B cell (primary cell): ENCODE measurements around the gene PEX10. TPM values are rescaled to one million over a fixed set of nuclear protein-coding genes. Genes with fewer than 3 reads are reported as not detected.

Source experiments
- ATAC-seq: fragments of 200-7000 bp; cut with Tn5 transposase; one replicate; pipeline ENCODE4 v1.10.0; 2021; ENCODE audit warnings: low read depth, mild to moderate bottlenecking, moderate number of reproducible peaks, moderate library complexity
- CTCF ChIA-PET: fragments of 350-600 bp; sonication (Branson Sonifier 250); formaldehyde crosslinking; loops from one replicate; lab custom pipeline; 2021; ENCODE audit warnings: antibody characterized with exemption, inconsistent platforms; lab: Charles Lee
- POLR2A ChIA-PET: fragments of 350-600 bp; sonication (Branson Sonifier 250); formaldehyde crosslinking; loops from one replicate; lab custom pipeline; 2021; ENCODE audit warnings: antibody characterized with exemption; lab: Charles Lee
- DNase-seq: peaks from one replicate; pipeline ENCODE4 v3.0.0; 2013
- H2AFZ ChIP-seq: 2 replicates; pipeline ENCODE4 v1.6.1; 2012; ENCODE audit warnings: mild to moderate bottlenecking, low read depth, low read length; ENCODE audit not compliant: insufficient read depth, poor library complexity, severe bottlenecking
- H3K27ac ChIP-seq, 2 donors: 1 replicate in 1 of 2; 2 replicates in 1 of 2; pipeline ENCODE4 v1.5.1; 2012 to 2013; ENCODE audit warnings: low read length in 2 of 2, mild to moderate bottlenecking in 2 of 2, moderate library complexity in 1 of 2
- H3K27me3 ChIP-seq, 4 experiments: fragments of 200-600 bp in 1 of 4; sonication (generic) in 1 of 4; replicated peaks in 1 of 4; 1 replicate in 2 of 4; 2 replicates in 2 of 4; pipeline versions ENCODE4 v1.6.1 to v1.7.0; 2013 to 2016; ENCODE audit warnings: low read length in 3 of 4, mild to moderate bottlenecking in 2 of 4, mixed read lengths in 1 of 4, moderate library complexity in 1 of 4; ENCODE audit not compliant: insufficient read depth in 4 of 4, control insufficient read depth in 3 of 4; ENCODE audit errors: control extremely low read depth in 1 of 4
- H3K36me3 ChIP-seq, 2 experiments: replicated peaks in 1 of 2; 1 replicate in 1 of 2; 2 replicates in 1 of 2; pipeline versions ENCODE4 v1.6.1 to v1.7.1; 2013; ENCODE audit warnings: low read length in 1 of 2; ENCODE audit not compliant: insufficient read depth in 2 of 2, control insufficient read depth in 1 of 2; ENCODE audit errors: control extremely low read depth in 1 of 2, extremely low read depth in 1 of 2
- H3K4me1 ChIP-seq, 2 donors: fragments of 200-600 bp in 1 of 2; sonication (generic) in 1 of 2; 1 replicate in 1 of 2; 2 replicates in 1 of 2; pipeline versions ENCODE4 v1.5.1 to v1.6.1; 2013 to 2017; ENCODE audit warnings: low read length in 2 of 2; ENCODE audit not compliant: control insufficient read depth in 2 of 2, insufficient read depth in 2 of 2
- H3K4me2 ChIP-seq: replicated peaks from 2 replicates; pipeline ENCODE3; 2012; ENCODE audit warnings: mild to moderate bottlenecking, low read depth, low read length; ENCODE audit not compliant: poor library complexity, severe bottlenecking
- H3K4me3 ChIP-seq, 5 experiments: fragments of 200-600 bp in 1 of 5; sonication (generic) in 1 of 5; 1 replicate in 3 of 5; 2 replicates in 2 of 5; pipeline versions ENCODE4 v1.5.1 to v1.7.0; 2011 to 2016; ENCODE audit warnings: low read length in 4 of 5, mild to moderate bottlenecking in 4 of 5, low read depth in 2 of 5, control low read depth in 1 of 5, moderate library complexity in 1 of 5; ENCODE audit not compliant: insufficient read depth in 1 of 5; ENCODE audit errors: control extremely low read depth in 1 of 5, extremely low read depth in 1 of 5
- H3K79me2 ChIP-seq: fragments of 200-600 bp; sonication (generic); one replicate; pipeline ENCODE4 v1.6.0; 2016; ENCODE audit warnings: low read length; ENCODE audit not compliant: control insufficient read depth, insufficient read depth
- H3K9ac ChIP-seq: fragments of 200-600 bp; sonication (generic); 2 replicates; pipeline ENCODE4 v1.6.1; 2017; ENCODE audit warnings: mild to moderate bottlenecking, low read length, moderate library complexity
- H3K9me3 ChIP-seq, 3 donors: one replicate each; pipeline versions ENCODE4 v1.6.1 to v1.7.1; 2013; ENCODE audit warnings: low read length in 2 of 3; ENCODE audit not compliant: control insufficient read depth in 2 of 3, insufficient read depth in 1 of 3; ENCODE audit errors: control extremely low read depth in 1 of 3
- H4K20me1 ChIP-seq: 2 replicates; pipeline ENCODE4 v1.6.0; 2012; ENCODE audit warnings: mild to moderate bottlenecking, low read length; ENCODE audit not compliant: insufficient read depth, control insufficient read depth, poor library complexity, severe bottlenecking
- H3K27ac Mint-ChIP-seq: one replicate; pipeline ENCODE4 v1.8.0; 2021; ENCODE audit warnings: mixed read lengths
- H3K27me3 Mint-ChIP-seq: one replicate; pipeline ENCODE4 v1.8.0; 2021; ENCODE audit warnings: mixed read lengths
- H3K4me1 Mint-ChIP-seq: one replicate; pipeline ENCODE4 v1.8.0; 2021; ENCODE audit warnings: mixed read lengths
- H3K4me3 Mint-ChIP-seq: one replicate; pipeline ENCODE4 v1.8.0; 2021; ENCODE audit warnings: mixed read lengths
- H3K9me3 Mint-ChIP-seq: one replicate; pipeline ENCODE4 v1.8.0; 2022; ENCODE audit warnings: mixed read lengths; ENCODE audit not compliant: insufficient read depth
- EZH2 ChIP-seq: IDR thresholded peaks from 2 replicates; pipeline ENCODE4 v1.6.1; 2012; ENCODE audit warnings: borderline replicate concordance, low read depth, mild to moderate bottlenecking, moderate library complexity, low read length; ENCODE audit not compliant: insufficient read depth, poor library complexity, severe bottlenecking
- WGBS: methylation state at CpG from one replicate; pipeline ENCODE4 v1.1.5; 2013; ENCODE audit warnings: missing lambda C conversion rate; ENCODE audit not compliant: insufficient coverage; 5-methylcytosine and 5-hydroxymethylcytosine counted together
- intact Hi-C: fragments of 100-400 bp; cut with micrococcal nuclease; formaldehyde crosslinking; loops from one replicate; pipeline ENCODE4 v1.10.0; 2022
- polyA plus RNA-seq: library from polyadenylated mRNA; depleted of rRNA; stranded (reverse); fragments of >200 nt; gene quantifications from 2 replicates; pipeline ENCODE4 v1.2.3, GENCODE V29; 2012
- total RNA-seq, 2 donors: library from RNA; stranded (reverse); fragments of 120-200 nt in 1 of 2; gene quantifications; 1 replicate in 1 of 2; 2 replicates in 1 of 2; pipeline versions ENCODE4 v1.2.3 to v1.2.4, GENCODE V29; 2013 to 2022
- TF ChIP-seq, protein P1 (sequence below): fragments of 200-600 bp; IDR thresholded peaks from one replicate; pipeline ENCODE4 v1.8.0; 2022; ENCODE audit warnings: antibody characterized with exemption, mild to moderate bottlenecking

The PEX10 gene
- total and polyA plus RNA-seq, 2 donors (not counting 1 experiment from before 2014, with no cell fraction given), result 13.5 to 18.4 TPM

DNA sequence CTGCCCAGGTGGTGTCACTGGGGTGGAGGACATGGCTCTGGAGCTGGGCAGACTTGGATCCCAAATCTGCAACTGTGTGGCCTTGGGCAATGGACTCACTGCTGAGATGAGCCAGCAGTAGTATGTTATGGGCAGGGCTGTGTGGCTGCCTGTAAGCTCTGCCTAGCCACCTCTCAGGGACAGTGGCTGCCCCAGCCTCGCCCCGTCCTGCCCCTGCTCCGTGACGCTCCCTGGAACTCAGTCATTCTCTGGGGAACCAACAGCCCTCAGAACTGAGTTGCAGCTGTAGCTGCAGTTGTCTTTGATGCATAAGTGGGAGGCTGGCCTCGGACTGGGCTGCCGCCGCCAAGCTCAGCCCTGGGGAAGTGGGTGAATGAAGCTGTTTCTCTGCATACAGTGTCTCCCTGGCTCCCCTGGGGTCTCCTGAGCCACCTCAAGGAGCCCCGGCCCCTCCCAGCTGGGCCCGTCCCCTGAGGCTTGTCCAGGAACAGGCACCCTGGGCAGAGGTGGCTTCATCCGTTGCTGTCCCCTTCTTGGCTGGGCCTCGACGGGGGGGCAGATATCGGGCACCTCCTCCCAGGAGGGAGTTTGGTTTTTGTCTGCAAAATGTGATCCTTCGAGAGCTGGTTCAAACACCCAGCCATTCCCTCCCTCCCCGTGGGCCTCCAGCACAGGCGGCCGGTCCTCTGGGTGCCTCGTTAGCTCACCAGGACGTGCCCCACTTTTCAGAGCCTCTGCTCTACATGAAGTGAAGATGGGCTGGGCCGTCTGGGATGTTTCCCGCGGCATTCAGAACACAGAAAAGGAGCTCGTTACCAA lies 37.5 kb upstream of the PEX10 start:
- POLR2A ChIA-PET, result no interaction called here
- no peak overlapping the region for H2AFZ ChIP-seq
- H3K4me1 Mint-ChIP-seq, result no peaks in the 10 kb centered on the region

DNA sequence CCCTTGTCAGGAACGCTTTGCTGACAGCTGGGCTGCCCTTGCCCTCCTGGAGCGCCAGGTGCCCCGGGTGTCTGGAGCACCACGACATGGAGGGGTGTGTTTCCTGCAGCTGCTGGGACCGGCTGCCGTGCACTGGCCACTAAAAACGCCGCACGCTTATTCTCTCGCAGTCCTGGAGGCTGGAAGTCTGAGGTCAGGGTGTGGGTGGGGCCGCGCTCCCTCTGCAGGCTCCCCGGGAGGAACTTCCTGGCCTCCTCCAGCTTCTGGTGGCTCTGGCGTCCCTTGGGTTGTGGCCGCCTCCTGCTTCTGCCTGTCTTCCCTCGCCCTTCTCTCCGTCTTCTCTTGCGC lies 35.7 kb upstream of the PEX10 start:
- ATAC-seq, result no peak
- Mint-ChIP-seq H3K4me1 (no peaks in the 10 kb centered on the region), H3K9me3 (no peaks in the 10 kb centered on the region), H3K27ac (no peak overlapping the region), H3K27me3 (peaks cover 5% of the 10 kb centered on the region), H3K4me3 (no peak overlapping the region)
- Histone ChIP-seq H2AFZ (no peak overlapping the region), H3K79me2 (no peaks in the 10 kb centered on the region), H3K27me3 (peaks cover 0 to 16% (median 6%) of the 10 kb centered on the region in 4 experiments), H3K4me3 (no peak overlapping the region), H3K4me1 (peaks cover 0 to 2% of the 10 kb centered on the region in 2 donors), H3K9ac (no peak overlapping the region), H3K36me3 (no peaks in the 10 kb centered on the region), H4K20me1 (no peaks in the 10 kb centered on the region), H3K9me3 (no peaks in the 10 kb centered on the region), H3K4me2 (no peak overlapping the region), H3K27ac (no peak overlapping the region)
- 65% methylated on average over 18 of the region's 18 CpGs for WGBS
- no peak for DNase-seq
- ChIA-PET CTCF (no interaction called here), POLR2A (no interaction called here)
- intact Hi-C loops, result no loop called here
- no peak for TF ChIP-seq EZH2
- TF ChIP-seq, protein P1, sequence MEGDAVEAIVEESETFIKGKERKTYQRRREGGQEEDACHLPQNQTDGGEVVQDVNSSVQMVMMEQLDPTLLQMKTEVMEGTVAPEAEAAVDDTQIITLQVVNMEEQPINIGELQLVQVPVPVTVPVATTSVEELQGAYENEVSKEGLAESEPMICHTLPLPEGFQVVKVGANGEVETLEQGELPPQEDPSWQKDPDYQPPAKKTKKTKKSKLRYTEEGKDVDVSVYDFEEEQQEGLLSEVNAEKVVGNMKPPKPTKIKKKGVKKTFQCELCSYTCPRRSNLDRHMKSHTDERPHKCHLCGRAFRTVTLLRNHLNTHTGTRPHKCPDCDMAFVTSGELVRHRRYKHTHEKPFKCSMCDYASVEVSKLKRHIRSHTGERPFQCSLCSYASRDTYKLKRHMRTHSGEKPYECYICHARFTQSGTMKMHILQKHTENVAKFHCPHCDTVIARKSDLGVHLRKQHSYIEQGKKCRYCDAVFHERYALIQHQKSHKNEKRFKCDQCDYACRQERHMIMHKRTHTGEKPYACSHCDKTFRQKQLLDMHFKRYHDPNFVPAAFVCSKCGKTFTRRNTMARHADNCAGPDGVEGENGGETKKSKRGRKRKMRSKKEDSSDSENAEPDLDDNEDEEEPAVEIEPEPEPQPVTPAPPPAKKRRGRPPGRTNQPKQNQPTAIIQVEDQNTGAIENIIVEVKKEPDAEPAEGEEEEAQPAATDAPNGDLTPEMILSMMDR, result no peak

More for the DNA sequence above, 37.5 kb upstream of the PEX10 start:
- H3K27ac ChIP-seq, result no peak overlapping the region
- H3K79me2 ChIP-seq, result no peaks in the 10 kb centered on the region
- no peak overlapping the region for H3K9ac ChIP-seq
- intact Hi-C loops, result no loop called here
- H4K20me1 ChIP-seq, result no peaks in the 10 kb centered on the region
- Mint-ChIP-seq H3K9me3 (no peaks in the 10 kb centered on the region), H3K4me3 (no peak overlapping the region), H3K27ac (no peak overlapping the region), H3K27me3 (peaks cover 3% of the 10 kb centered on the region)
- CTCF ChIA-PET, result no interaction called here
- TF ChIP-seq, protein P1, result no peak
- no peak for TF ChIP-seq EZH2
- H3K4me2 ChIP-seq, result no peak overlapping the region
- no peak overlapping the region for H3K4me3 ChIP-seq
- peaks cover 0 to 5% (median 2%) of the 10 kb centered on the region in 4 experiments for H3K27me3 ChIP-seq
- H3K36me3 ChIP-seq, result no peaks in the 10 kb centered on the region
- 84% methylated on average over 15 of the region's 23 CpGs for WGBS
- DNase-seq, result no peak
- no peak for ATAC-seq
- H3K4me1 ChIP-seq, result no peaks in the 10 kb centered on the region
- H3K9me3 ChIP-seq, result no peaks in the 10 kb centered on the region
